ENCODE results near the gene SERPINB1. TPM values are rescaled to one million over a fixed set of nuclear protein-coding genes. Genes with fewer than 3 reads are reported as not detected.
A peak's percentile ranks its signal among the peaks of the same experiment; 100 is the strongest.

SERPINB1 gene
- total RNA-seq, 3 donors from 2014 or later = 66.7 to 187 (median 132) TPM

DNA sequence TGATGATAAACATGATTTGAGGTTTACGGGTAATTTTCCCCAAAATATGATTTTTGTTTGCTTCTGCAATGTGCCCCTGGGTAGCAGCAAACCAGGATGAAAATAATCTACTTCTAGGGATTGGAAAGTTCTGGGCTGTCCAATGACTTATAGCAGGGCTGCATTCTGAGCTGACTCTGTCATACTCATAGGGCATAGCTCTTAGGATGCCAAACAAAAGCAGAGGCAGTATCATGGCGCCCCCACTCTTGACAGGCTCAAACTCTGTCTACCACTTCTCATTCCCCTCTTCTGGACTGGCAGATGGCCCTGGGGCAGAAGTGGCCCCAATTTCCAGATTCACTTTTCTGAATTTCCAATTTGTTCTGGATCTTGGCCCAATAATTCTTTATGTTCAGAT is 10.3 kb downstream of the SERPINB1 start:
- intact Hi-C loops (cut with DNase I, micrococcal nuclease) = no loop called here
- TF ChIP-seq, protein P1, sequence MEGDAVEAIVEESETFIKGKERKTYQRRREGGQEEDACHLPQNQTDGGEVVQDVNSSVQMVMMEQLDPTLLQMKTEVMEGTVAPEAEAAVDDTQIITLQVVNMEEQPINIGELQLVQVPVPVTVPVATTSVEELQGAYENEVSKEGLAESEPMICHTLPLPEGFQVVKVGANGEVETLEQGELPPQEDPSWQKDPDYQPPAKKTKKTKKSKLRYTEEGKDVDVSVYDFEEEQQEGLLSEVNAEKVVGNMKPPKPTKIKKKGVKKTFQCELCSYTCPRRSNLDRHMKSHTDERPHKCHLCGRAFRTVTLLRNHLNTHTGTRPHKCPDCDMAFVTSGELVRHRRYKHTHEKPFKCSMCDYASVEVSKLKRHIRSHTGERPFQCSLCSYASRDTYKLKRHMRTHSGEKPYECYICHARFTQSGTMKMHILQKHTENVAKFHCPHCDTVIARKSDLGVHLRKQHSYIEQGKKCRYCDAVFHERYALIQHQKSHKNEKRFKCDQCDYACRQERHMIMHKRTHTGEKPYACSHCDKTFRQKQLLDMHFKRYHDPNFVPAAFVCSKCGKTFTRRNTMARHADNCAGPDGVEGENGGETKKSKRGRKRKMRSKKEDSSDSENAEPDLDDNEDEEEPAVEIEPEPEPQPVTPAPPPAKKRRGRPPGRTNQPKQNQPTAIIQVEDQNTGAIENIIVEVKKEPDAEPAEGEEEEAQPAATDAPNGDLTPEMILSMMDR (IDR thresholded peaks at IDR 0.05) = no peak
- ATAC-seq = peak; percentile 57
- Histone ChIP-seq H3K4me1 (ENCODE audit: low read depth) (peaks cover 7% of the 10 kb centered on the region), H3K9me3 (no peaks in the 10 kb centered on the region), H3K4me3 (no peak overlapping the region), H3K36me3 (ENCODE audit: low read depth) (no peaks in the 10 kb centered on the region)
- DNase-seq = no peak

DNA sequence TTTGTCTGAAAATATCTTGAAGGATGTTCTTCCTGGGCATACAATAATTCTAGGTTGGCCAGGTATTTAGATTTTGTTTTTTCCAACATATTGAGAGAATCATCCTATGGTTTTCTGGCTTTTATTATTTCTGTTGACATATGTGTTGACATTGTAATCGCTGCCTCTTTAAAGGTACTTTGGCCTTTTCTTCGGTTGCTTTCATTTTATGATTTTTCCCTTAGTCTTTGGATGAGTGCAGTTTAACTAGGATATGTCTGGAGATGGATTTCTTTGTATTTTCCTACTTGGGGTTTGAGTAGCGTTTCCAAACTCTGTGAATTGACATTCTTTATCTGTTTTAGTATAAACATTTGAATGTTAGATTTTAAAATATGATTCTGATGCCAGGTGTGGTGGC is 11.5 kb downstream of the SERPINB1 start:
- H3K9me3 ChIP-seq = no peaks in the 10 kb centered on the region
- intact Hi-C loops (cut with DNase I, micrococcal nuclease) = no loop called here
- no peak overlapping the region for H3K4me3 ChIP-seq
- H3K36me3 ChIP-seq (ENCODE audit: low read depth) = no peaks in the 10 kb centered on the region
- TF ChIP-seq, protein P1 (IDR thresholded peaks at IDR 0.05) = no peak
- H3K4me1 ChIP-seq (ENCODE audit: low read depth) = peaks cover 7% of the 10 kb centered on the region
- ATAC-seq (peak; percentile 54), DNase-seq (no peak)

DNA sequence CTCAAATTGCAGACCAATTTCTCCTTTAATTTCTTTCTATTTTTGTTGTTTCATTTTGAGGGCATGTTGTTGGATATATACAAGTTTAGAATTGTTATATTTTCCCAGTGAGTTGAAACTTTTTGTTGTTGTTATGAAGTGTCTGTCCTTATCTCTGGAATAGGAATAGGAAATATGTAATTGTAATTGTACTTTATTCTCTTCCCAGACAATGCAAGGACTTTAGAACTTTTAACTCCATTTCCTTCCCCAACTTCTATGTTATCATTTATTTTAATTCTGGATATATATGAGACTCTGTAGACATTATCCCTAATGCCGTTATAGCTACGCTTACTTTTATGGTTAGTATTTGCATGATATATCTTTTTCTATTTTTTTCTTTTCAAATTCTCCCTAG is 12.4 kb downstream of the SERPINB1 start:
- H3K36me3 ChIP-seq (ENCODE audit: low read depth) = no peaks in the 10 kb centered on the region
- DNase-seq (no peak), ATAC-seq (no peak)
- H3K4me1 ChIP-seq (ENCODE audit: low read depth) = peaks cover 7% of the 10 kb centered on the region
- TF ChIP-seq, protein P1 (IDR thresholded peaks at IDR 0.05) = no peak
- intact Hi-C loops (cut with DNase I, micrococcal nuclease) = no loop called here
- H3K9me3 ChIP-seq = no peaks in the 10 kb centered on the region
- H3K4me3 ChIP-seq = no peak overlapping the region

DNA sequence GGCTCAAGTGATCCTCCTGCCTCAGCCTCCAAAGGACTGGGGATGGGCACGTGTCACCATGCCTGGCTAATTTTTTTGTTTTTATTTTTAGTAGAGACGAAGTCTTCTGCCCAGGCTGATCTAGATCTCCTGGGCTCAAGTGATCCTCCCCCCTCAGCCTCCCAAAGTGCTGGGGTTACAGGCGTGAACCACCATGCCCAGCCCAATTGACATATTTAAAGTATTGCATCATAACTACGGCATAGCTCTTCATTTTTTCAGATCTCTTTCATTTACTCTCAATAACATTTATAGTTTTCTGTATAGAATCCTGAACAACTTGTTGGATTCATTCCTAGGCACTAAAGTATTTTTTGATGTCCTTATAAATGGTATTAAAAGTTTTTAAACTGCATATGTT is 13.0 kb downstream of the SERPINB1 start:
- intact Hi-C loops (cut with DNase I, micrococcal nuclease) = no loop called here
- Histone ChIP-seq H3K9me3 (no peaks in the 10 kb centered on the region), H3K36me3 (ENCODE audit: low read depth) (no peaks in the 10 kb centered on the region), H3K4me1 (ENCODE audit: low read depth) (peaks cover 10% of the 10 kb centered on the region), H3K4me3 (no peak overlapping the region)
- ATAC-seq (no peak), DNase-seq (no peak)
- TF ChIP-seq, protein P1 (IDR thresholded peaks at IDR 0.05) = no peak

DNA sequence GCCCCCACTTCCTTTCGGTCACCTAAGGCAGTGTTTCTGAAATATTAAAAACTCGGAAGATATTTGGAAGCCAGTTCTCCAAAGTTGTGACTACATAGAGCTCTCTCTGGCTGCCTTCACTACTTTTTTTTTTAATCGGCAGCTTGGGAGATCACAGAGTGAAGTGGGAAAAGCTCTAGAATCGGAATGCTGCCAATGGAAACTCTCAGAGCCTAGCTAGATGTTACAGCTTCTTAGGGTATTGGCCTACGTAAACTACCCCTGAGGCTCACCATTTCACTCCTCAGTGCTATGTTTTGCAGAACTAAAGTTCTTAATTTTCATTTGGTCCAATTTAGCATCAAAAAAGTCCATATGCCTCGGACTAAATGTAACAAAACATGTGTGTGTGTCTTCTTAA is 14.5 kb downstream of the SERPINB1 start:
- H3K9me3 ChIP-seq = no peaks in the 10 kb centered on the region
- H3K4me1 ChIP-seq (ENCODE audit: low read depth) = peaks cover 18% of the 10 kb centered on the region
- TF ChIP-seq, protein P1 (IDR thresholded peaks at IDR 0.05) = no peak
- DNase-seq (no peak), ATAC-seq (no peak)
- H3K4me3 ChIP-seq = no peak overlapping the region
- H3K36me3 ChIP-seq (ENCODE audit: low read depth) = no peaks in the 10 kb centered on the region
- intact Hi-C loops (cut with DNase I, micrococcal nuclease) = no loop called here

DNA sequence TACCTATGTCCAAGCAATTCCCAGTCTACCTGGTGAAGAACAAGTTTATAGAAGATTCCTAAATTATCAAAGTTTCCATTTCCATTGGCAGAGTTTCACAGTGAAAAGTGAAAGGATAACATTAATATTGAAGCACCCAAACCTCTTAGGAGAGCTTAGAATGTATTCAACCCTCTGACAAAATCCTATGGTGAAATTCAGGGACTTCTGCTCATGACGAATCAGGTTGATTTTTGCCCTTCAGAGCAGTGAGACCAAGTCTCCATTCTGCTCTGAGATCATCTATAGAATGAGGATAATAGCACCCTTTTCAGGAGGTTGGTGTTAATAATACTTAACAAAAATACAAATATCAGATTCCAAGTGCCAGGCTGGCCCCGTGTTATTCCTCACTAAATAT is 15.5 kb downstream of the SERPINB1 start:
- H3K9me3 ChIP-seq = no peaks in the 10 kb centered on the region
- no peak for DNase-seq
- TF ChIP-seq, protein P1 (IDR thresholded peaks at IDR 0.05) = no peak
- intact Hi-C loops (cut with DNase I, micrococcal nuclease) = no loop called here
- no peak overlapping the region for H3K4me3 ChIP-seq
- H3K36me3 ChIP-seq (ENCODE audit: low read depth) = no peaks in the 10 kb centered on the region
- ATAC-seq = no peak
- H3K4me1 ChIP-seq (ENCODE audit: low read depth) = peaks cover 11% of the 10 kb centered on the region

All from mucosa of descending colon (tissue), 3 donors.